ENCODE data around the gene MTCL1. TPM values are rescaled to one million over a fixed set of nuclear protein-coding genes. Genes with fewer than 3 reads are reported as not detected.

Gene MTCL1
- total RNA-seq, 1 experiment from 2014 or later, result 11.6 TPM

GRCh38 chr18:8778824-8779223 lies 73.5 kb downstream of the MTCL1 start:
- Mint-ChIP-seq H3K36me3 (ENCODE audit: insufficient read depth, unreplicated experiment) (peaks cover 6% of the 10 kb centered on the region), H3K9me3 (ENCODE audit: unreplicated experiment) (no peaks in the 10 kb centered on the region), H3K27ac (ENCODE audit: low read depth, unreplicated experiment) (no peak overlapping the region), H3K4me3 (ENCODE audit: unreplicated experiment) (no peak overlapping the region), H3K27me3 (ENCODE audit: insufficient read depth, unreplicated experiment) (no peaks in the 10 kb centered on the region), H3K4me1 (ENCODE audit: insufficient read depth, unreplicated experiment) (no peaks in the 10 kb centered on the region)
- POLR2A ChIA-PET, result no interaction called here
- DNase-seq (ENCODE audit: unreplicated experiment), result no peak
- CTCF ChIA-PET, result interaction anchor here (1.0 to 1.3 kb wide), 2 partner anchors 204 to 209 kb away, joined by 3 to 5 read pairs; no protein-coding TSS in a partner anchor
- intact Hi-C loops (cut with micrococcal nuclease), result no loop called here
- no TSS peak for BruUV-seq (replicated peaks)
- TF ChIP-seq CTCF (IDR thresholded peaks at IDR 0.05; ENCODE audit: unreplicated experiment), result no peak

GRCh38 chr18:8779251-8779650 lies 73.9 kb downstream of the MTCL1 start:
- Mint-ChIP-seq H3K4me1 (ENCODE audit: insufficient read depth, unreplicated experiment) (no peaks in the 10 kb centered on the region), H3K27ac (ENCODE audit: low read depth, unreplicated experiment) (no peak overlapping the region), H3K9me3 (ENCODE audit: unreplicated experiment) (no peaks in the 10 kb centered on the region), H3K4me3 (ENCODE audit: unreplicated experiment) (no peak overlapping the region), H3K36me3 (ENCODE audit: insufficient read depth, unreplicated experiment) (peaks cover 6% of the 10 kb centered on the region), H3K27me3 (ENCODE audit: insufficient read depth, unreplicated experiment) (no peaks in the 10 kb centered on the region)
- DNase-seq (ENCODE audit: unreplicated experiment), result no peak
- intact Hi-C loops (cut with micrococcal nuclease), result no loop called here
- ChIA-PET CTCF (no interaction called here), POLR2A (no interaction called here)
- TF ChIP-seq CTCF (IDR thresholded peaks at IDR 0.05; ENCODE audit: unreplicated experiment), result no peak
- BruUV-seq (replicated peaks), result no TSS peak

GRCh38 chr18:8780227-8780626 lies 74.9 kb downstream of the MTCL1 start:
- CTCF ChIA-PET, result no interaction called here
- H3K27me3 Mint-ChIP-seq (ENCODE audit: insufficient read depth, unreplicated experiment), result no peaks in the 10 kb centered on the region
- H3K4me3 Mint-ChIP-seq (ENCODE audit: unreplicated experiment), result no peak overlapping the region

GRCh38 chr18:8781671-8782070 lies 76.3 kb downstream of the MTCL1 start:
- no peak for DNase-seq (ENCODE audit: unreplicated experiment)
- intact Hi-C loops (cut with micrococcal nuclease), result no loop called here
- ChIA-PET POLR2A (no interaction called here), CTCF (no interaction called here)
- H3K9me3 Mint-ChIP-seq (ENCODE audit: unreplicated experiment), result no peaks in the 10 kb centered on the region
- BruUV-seq (replicated peaks), result no TSS peak
- H3K4me3 Mint-ChIP-seq (ENCODE audit: unreplicated experiment), result no peak overlapping the region
- no peaks in the 10 kb centered on the region for H3K4me1 Mint-ChIP-seq (ENCODE audit: insufficient read depth, unreplicated experiment)
- TF ChIP-seq CTCF (IDR thresholded peaks at IDR 0.05; ENCODE audit: unreplicated experiment), result no peak
- peaks cover 17% of the 10 kb centered on the region for H3K36me3 Mint-ChIP-seq (ENCODE audit: insufficient read depth, unreplicated experiment)
- H3K27ac Mint-ChIP-seq (ENCODE audit: low read depth, unreplicated experiment), result no peak overlapping the region
- no peaks in the 10 kb centered on the region for H3K27me3 Mint-ChIP-seq (ENCODE audit: insufficient read depth, unreplicated experiment)

More at GRCh38 chr18:8780227-8780626, 74.9 kb downstream of the MTCL1 start:
- Mint-ChIP-seq H3K4me1 (ENCODE audit: insufficient read depth, unreplicated experiment) (no peaks in the 10 kb centered on the region), H3K27ac (ENCODE audit: low read depth, unreplicated experiment) (no peak overlapping the region), H3K9me3 (ENCODE audit: unreplicated experiment) (no peaks in the 10 kb centered on the region), H3K36me3 (ENCODE audit: insufficient read depth, unreplicated experiment) (peaks cover 13% of the 10 kb centered on the region)
- no peak for TF ChIP-seq CTCF (IDR thresholded peaks at IDR 0.05; ENCODE audit: unreplicated experiment)
- BruUV-seq (replicated peaks), result no TSS peak
- intact Hi-C loops (cut with micrococcal nuclease), result no loop called here
- POLR2A ChIA-PET, result interaction anchor here (0.7 kb wide), 1 partner anchor 564 kb away, joined by 3 read pairs; no protein-coding TSS in a partner anchor
- no peak for DNase-seq (ENCODE audit: unreplicated experiment)
